Measurements from ENCODE around the gene CD37.

- TF ChIP-seq POLR2A (IDR thresholded peaks at IDR 0.05; ENCODE audit: low read length) (no peak), GATA1 (IDR thresholded peaks at IDR 0.05; ENCODE audit: low read depth, low read length) (no peak)
These were observed 7.2 kb upstream of the CD37 start for GRCh38 chr19:49327878-49328544.

All from erythroblast (primary cell).